Measurements from ENCODE around the gene KISS1. TPM values are rescaled to one million over a fixed set of nuclear protein-coding genes. Genes with fewer than 3 reads are reported as not detected.

The KISS1 gene, protein sequence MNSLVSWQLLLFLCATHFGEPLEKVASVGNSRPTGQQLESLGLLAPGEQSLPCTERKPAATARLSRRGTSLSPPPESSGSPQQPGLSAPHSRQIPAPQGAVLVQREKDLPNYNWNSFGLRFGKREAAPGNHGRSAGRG
- total RNA-seq (0.50 TPM), polyA plus RNA-seq (ENCODE audit: insufficient read depth, low read depth, low replicate concordance) (25.2 TPM)
- long read RNA-seq, donor 1, partial matches to known transcripts = 0 of 2 reads
- long read RNA-seq, donor 1, other reads (novel, unspliced or antisense) = 0 of 2 reads
- long read RNA-seq, donor 2 = 0 reads
- long read RNA-seq, donor 3 = 0 reads
- long read RNA-seq, donor 4 = 0 reads
- long read RNA-seq, donor 5 = 0 reads
- long read RNA-seq, donor 6 = 0 reads
- long read RNA-seq, donor 7 = 0 reads
- long read RNA-seq, donor 8, partial matches to known transcripts = 0 of 1 reads
- long read RNA-seq, donor 8, other reads (novel, unspliced or antisense) = 0 of 1 reads
- long read RNA-seq, donor 9, partial matches to known transcripts = 0 of 1 reads
- long read RNA-seq, donor 9, other reads (novel, unspliced or antisense) = 0 of 1 reads
- long read RNA-seq, donor 10, transcript KISS1-201 (3 exons, 709 nt) = major isoform, 133 of 144 reads
- long read RNA-seq, donor 10, partial matches to known transcripts = 11 of 144 reads
- long read RNA-seq, donor 10, other reads (novel, unspliced or antisense) = 0 of 144 reads

DNA sequence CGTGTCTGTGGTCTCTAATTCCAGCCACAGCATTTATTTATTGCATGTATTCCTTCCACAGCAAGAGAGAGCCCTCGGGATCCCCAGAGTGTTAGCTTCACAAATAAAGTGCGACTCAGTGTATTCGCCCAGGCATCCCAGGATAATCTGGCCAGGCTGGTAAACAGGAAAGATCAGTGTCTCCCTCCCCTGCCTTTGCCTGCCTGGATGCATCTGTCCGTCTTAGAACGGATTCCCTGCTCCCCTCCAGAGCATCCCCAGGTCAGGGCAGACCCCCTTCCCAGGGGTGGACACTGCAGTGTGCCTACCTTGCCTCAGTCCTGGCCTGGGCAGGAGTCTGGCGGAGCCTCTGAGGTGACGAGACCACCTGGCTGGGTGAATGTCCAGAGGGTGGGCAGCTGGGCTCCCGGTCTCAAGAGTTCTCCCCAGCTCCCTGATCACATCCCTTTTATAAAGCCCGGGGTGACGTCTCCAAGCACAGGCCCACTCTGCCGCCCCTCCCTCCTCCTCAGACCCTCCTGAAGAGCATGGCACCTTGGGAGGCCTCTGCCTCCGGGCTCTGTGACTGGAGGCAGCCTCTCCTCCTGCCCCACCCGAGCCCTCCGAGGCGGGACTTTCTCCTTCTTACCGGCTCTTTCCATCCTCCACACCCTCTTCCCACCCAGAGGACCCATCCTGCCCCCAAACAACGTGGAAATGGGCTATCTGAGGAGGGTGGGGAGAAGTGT, at the start of gene KISS1:
KISS1 (minus strand) TSS at position 424 of the 728 bp plus-strand sequence. CDS start 3,615 bp downstream, outside the sequence.
- FAIRE-seq = no peak
- no peak within 1 kb of the TSS for H3K27ac ChIP-seq (ENCODE audit: low read depth in 2 of 2, low read length in 2 of 2)
- H3K9ac ChIP-seq (ENCODE audit: low read length in 3 of 3) = no peak within 1 kb of the TSS
- intact Hi-C loops (cut with DNase I) = no loop called here
- H3K27me3 ChIP-seq (ENCODE audit: control insufficient read depth, insufficient read depth, low read length) = no peaks in the 10 kb centered on the region
- no peak for DNase-seq
- H3K9me3 ChIP-seq (ENCODE audit: control insufficient read depth in 2 of 3, insufficient read depth in 1 of 3, low read length in 3 of 3) = peaks cover 0 to 3% (median 0%) of the 10 kb centered on the region in 3 donors
- no peak for TF ChIP-seq CTCF (IDR thresholded peaks at IDR 0.05; ENCODE audit: borderline replicate concordance, extremely low read depth, insufficient read depth)
- H3K36me3 ChIP-seq (ENCODE audit: control insufficient read depth in 2 of 3, insufficient read depth in 3 of 3, low read length in 3 of 3) = no peaks in the 10 kb centered on the region
- no peak within 1 kb of the TSS for H3K4me3 ChIP-seq (ENCODE audit: low read length in 3 of 3)
- H3K4me1 ChIP-seq (ENCODE audit: control insufficient read depth in 2 of 3, insufficient read depth in 2 of 3, low read depth in 1 of 3, low read length in 3 of 3) = no peaks in the 10 kb centered on the region

DNA sequence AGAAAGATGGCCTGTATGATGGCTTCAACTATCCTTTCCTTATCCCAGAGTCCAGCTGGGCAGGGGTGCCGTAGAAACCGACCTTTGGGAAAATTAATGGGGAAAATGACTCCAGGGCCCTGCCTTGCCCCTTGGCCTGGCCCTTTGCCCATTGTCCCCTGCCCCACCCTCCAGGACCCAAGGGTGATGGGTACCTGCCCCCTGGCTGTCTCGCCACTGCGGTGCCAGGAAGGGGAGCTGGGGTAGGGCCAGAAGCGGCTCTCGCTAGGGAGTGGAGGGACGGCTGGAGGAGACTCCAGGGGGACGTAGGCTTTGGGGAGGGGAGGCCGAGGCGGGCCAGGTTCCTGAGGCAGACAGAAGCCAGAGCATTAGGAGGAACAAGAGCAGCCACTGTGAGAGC, 46.6 kb upstream of the KISS1 start:
- DNase-seq (peak in 1 of 5 donors; percentile 74), FAIRE-seq (no peak)
- H3K27me3 ChIP-seq (ENCODE audit: control insufficient read depth, insufficient read depth, low read length) = no peaks in the 10 kb centered on the region
- intact Hi-C loops (cut with DNase I) = no loop called here
- TF ChIP-seq CTCF (IDR thresholded peaks at IDR 0.05; ENCODE audit: borderline replicate concordance, extremely low read depth, insufficient read depth) = no peak
- H3K36me3 ChIP-seq (ENCODE audit: control insufficient read depth in 2 of 3, insufficient read depth in 3 of 3, low read length in 3 of 3) = peaks cover 2 to 71% (median 48%) of the 10 kb centered on the region in 3 donors
- H3K27ac ChIP-seq (ENCODE audit: low read depth in 2 of 2, low read length in 2 of 2) = no peak overlapping the region
- no peak overlapping the region for H3K4me3 ChIP-seq (ENCODE audit: low read length in 3 of 3)
- H3K4me1 ChIP-seq (ENCODE audit: control insufficient read depth in 2 of 3, insufficient read depth in 2 of 3, low read depth in 1 of 3, low read length in 3 of 3) = no peaks in the 10 kb centered on the region
- no peaks in the 10 kb centered on the region for H3K9me3 ChIP-seq (ENCODE audit: control insufficient read depth in 2 of 3, insufficient read depth in 1 of 3, low read length in 3 of 3)
- H3K9ac ChIP-seq (ENCODE audit: low read length in 3 of 3) = no peak overlapping the region

GRCh38 chr1:204241914-204242313, 45.6 kb upstream of the KISS1 start:
- H3K9ac ChIP-seq (ENCODE audit: low read length in 3 of 3) = no peak overlapping the region
- FAIRE-seq (no peak), DNase-seq (no peak)
- TF ChIP-seq CTCF (IDR thresholded peaks at IDR 0.05; ENCODE audit: borderline replicate concordance, extremely low read depth, insufficient read depth) = no peak
- H3K36me3 ChIP-seq (ENCODE audit: control insufficient read depth in 2 of 3, insufficient read depth in 3 of 3, low read length in 3 of 3) = peaks cover 2 to 62% (median 45%) of the 10 kb centered on the region in 3 donors
- no peaks in the 10 kb centered on the region for H3K27me3 ChIP-seq (ENCODE audit: control insufficient read depth, insufficient read depth, low read length)
- no peaks in the 10 kb centered on the region for H3K4me1 ChIP-seq (ENCODE audit: control insufficient read depth in 2 of 3, insufficient read depth in 2 of 3, low read depth in 1 of 3, low read length in 3 of 3)
- H3K9me3 ChIP-seq (ENCODE audit: control insufficient read depth in 2 of 3, insufficient read depth in 1 of 3, low read length in 3 of 3) = no peaks in the 10 kb centered on the region
- intact Hi-C loops (cut with DNase I) = no loop called here
- no peak overlapping the region for H3K27ac ChIP-seq (ENCODE audit: low read depth in 2 of 2, low read length in 2 of 2)
- no peak overlapping the region for H3K4me3 ChIP-seq (ENCODE audit: low read length in 3 of 3)
